GM12801 (cell line): ENCODE measurements around the gene SH3BGRL2.

ENCODE experiments used
- CTCF ChIP-seq: IDR thresholded peaks from one replicate; pipeline ENCODE4 v1.5.1; 2011; ENCODE audit warnings: control low read depth; ENCODE audit not compliant: insufficient read length; ENCODE audit errors: extremely low read depth

SH3BGRL2 gene

GRCh38 chr6:79713701-79714322, 82.7 kb downstream of the SH3BGRL2 start:
- no peak for TF ChIP-seq CTCF

- TF ChIP-seq CTCF = no peak
These were observed 86.9 kb downstream of the SH3BGRL2 start for GRCh38 chr6:79717989-79718388.

- no peak for TF ChIP-seq CTCF
These were observed 87.5 kb downstream of the SH3BGRL2 start for GRCh38 chr6:79718509-79719247.

- TF ChIP-seq CTCF = no peak
These were observed 88.3 kb downstream of the SH3BGRL2 start for GRCh38 chr6:79719248-79719960.

- TF ChIP-seq CTCF = no peak
These were observed 93.7 kb downstream of the SH3BGRL2 start for GRCh38 chr6:79724816-79725215.

GRCh38 chr6:79731471-79731870, 100.3 kb downstream of the SH3BGRL2 start:
- no peak for TF ChIP-seq CTCF

- TF ChIP-seq CTCF = no peak
These were observed 102.3 kb downstream of the SH3BGRL2 start for GRCh38 chr6:79733388-79733787.
